Spleen (tissue), 7 donors: ENCODE measurements around the gene XRCC3.

Source experiments
- CTCF ChIP-seq, 11 experiments: fragments of 200-600 bp in 7 of 11; fragments of 450-650 bp in 4 of 11; sonication (generic) in 4 of 11; IDR thresholded peaks in 8 of 11; conservative IDR thresholded peaks in 3 of 11; 1 replicate in 7 of 11; 2 replicates in 4 of 11; pipeline versions ENCODE4 v1.4.0 to v1.8.0; 2016 to 2021; ENCODE audit warnings: antibody characterized with exemption in 11 of 11, inconsistent platforms in 4 of 11, mild to moderate bottlenecking in 1 of 11
- POLR2A ChIP-seq, 3 donors: fragments of 450-650 bp; IDR thresholded peaks; one replicate each; pipeline ENCODE4 v1.5.1; 2017; ENCODE audit warnings: antibody characterized with exemption in 3 of 3, mild to moderate bottlenecking in 1 of 3
- donor health status: DM: no; HTN: no; CAD: no; lungs with moderate emphysema.
- donor health status: DM: no; HTN: no; CAD: no.
- donor health status: DM: no; HTN: no; CAD: no.

- TF ChIP-seq CTCF (IDR thresholded peaks at IDR 0.05 in 8 of 11, conservative IDR thresholded peaks at IDR 0.05 in 3 of 11), result no peak
- no peak for TF ChIP-seq POLR2A (IDR thresholded peaks at IDR 0.05)
Observed at GRCh38 chr14:103763730-103764488, 48.7 kb upstream of the XRCC3 start.
